Inflammatory macrophage (primary cell): Measurements from ENCODE around the gene CCN5.
"Not testable (repeated sequence)": the region's sequence is repeated elsewhere in the genome, so short reads cannot be mapped to it uniquely, and the experiment has no call there.

Source experiments
- DNase-seq, 2 donors: peaks; one replicate each; pipeline ENCODE4 v3.0.0-alpha.2; 2020 to 2022

Gene CCN5

DNA sequence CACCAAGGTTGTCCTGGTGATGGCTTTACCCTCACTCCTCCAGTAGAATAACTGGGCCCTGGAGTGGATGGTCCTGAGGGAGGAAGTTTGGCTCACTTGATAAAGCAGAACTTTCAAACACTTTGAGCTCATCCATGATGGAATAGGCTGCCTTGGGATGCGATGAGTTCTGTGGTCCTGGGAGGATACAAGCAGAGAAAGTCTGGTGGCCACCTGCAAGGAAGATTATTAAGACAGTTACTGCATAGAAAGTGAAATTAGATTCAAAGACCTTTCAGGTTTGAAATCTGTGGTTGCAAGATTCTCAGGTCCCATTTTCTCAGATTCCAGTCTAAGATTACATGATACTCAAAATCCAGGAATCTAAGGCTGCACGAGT is 19.9 kb upstream of the CCN5 start:
- no peak for DNase-seq

DNA sequence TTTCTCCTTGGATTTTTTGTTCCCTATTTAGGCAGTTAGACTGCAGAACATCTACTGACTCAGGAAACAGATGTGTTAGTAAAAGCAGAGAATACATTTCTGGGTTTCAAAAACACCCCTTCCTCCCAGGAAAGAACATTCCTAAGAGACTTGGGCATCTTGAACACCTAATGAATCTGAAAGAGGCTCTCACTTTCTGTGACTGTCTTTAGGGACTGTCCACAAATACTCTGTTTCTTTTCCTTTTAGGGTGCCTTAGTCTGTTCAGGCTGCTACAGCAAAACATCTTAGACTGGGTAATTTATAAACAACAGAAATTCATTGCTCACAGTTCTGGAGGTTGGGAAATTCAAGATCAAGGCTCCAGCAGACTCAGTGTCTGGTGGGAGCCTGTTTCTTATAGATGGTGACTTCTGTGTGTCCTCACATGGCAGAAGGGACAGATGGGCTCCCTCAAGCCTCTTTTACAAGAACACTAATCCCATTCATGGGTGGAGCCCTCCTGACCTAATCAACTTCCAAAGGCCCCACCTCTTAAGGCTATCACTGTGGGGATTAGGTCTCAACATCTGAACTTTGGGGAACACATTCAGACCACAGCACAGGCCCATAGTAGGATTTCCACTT is 19.4 kb upstream of the CCN5 start:
- DNase-seq, result no peak

DNA sequence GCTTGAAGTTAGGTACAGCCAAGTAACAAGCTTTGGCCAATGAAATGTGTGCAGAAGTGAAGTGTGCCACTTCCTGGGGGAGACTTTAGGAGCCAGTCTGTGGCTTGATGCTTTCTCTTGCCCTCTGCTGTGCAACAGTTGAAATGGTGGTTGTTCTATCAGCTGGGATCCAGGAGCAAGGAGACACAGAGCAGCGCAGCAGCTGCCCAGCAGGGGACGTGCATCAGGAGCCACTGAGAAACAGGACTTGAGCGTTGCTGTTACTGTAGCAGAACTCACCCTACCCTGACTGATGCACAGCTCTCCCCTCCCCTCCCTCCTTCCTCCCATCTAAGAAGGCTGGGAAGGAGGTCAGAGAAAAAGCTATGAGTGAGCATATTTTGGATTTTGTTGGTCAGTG is 18.9 kb upstream of the CCN5 start:
- DNase-seq, result no peak

DNA sequence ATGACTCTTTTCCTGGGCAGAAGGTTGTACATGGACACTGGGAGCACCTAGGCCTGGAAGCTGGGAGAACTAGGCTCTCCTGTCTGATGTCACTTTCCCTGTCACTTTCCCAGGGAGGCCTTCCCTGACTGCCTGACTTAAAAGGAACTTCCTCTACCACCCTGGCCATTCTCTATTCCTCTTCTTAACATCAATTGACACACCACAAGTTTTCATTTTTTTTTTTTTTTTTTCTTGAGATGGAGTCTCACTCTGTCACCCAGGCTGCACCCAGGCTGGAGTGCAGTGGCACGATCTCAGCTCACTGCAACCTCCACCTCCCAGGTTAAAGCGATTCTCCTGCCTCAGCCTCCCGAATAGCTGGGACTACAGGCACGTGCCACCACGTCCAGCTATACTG is 18.1 kb upstream of the CCN5 start:
- DNase-seq, result not testable (repeated sequence)

DNA sequence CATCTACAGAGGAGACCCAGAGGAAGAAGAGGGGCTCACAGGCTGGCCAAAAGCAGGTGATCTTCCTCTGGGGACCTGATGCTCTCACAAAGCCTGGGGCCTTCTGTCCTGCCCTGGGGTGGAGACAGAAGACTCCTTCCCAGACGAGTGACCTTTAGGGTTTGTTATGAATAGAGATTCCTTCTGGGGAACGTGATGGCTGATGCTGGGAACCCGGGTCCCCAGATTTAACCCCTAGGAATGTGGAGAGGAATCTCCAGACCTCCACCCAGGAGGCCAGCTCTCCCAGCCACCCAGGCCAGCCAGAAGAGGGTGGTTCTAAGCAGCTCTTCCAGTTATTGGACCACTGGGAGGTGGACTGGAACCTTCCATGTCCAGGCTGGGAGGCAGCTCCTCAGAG is 16.8 kb upstream of the CCN5 start:
- no peak for DNase-seq

DNA sequence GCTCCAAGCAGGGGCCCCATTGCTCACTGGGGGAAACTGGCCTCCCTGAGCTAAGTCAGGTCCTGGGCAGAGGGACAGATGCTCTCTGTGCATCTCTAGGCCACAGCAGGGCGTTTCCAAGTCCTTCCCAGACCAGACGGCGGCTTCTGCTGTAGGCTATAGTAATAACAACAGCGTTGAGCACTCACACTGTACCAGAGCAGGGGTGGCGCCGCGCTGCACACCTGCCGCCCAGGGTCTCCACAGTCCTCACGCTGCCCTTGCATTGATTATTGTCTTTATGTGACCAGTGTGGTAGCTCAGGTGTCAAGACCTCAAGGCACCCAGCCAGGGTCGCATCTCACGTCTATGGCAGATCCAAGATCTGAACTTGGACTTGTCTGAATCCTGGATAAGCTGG is 14.9 kb upstream of the CCN5 start:
- no peak for DNase-seq

DNA sequence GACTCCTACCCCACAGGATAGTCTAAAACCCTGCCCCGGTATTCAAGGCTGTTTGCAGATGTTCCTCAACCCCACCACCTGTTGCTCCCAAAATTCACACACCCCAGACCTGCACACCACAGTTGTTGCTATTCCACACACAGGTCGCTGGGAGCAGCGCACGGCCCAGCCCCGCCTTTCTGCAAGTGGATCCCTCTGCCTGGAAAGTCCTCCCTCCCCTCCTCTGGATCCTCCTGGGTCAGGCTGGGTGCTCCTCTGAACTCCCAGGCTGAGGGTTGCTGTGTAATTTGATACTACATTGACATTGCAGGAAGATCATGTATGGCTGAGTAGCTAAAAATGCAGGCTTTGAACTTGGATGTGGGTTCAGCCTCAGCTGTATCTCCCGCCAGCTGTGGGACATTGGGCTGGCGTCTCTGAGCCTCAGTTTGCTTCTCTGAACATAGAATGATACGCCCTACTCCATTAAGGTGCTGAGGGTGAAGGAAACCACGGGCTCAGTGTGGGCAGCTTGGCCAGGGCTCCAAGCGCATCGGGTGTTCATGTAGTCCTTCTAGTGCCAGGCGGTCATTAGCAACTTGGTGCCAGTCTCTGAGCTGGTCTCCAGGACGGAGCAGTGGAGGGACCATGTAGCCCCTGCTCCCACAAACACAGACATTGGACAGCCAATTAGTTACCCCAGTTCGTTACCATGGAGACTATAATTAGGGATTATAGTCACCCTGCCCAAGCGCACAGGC is 13.9 kb upstream of the CCN5 start:
- DNase-seq, result no peak

DNA sequence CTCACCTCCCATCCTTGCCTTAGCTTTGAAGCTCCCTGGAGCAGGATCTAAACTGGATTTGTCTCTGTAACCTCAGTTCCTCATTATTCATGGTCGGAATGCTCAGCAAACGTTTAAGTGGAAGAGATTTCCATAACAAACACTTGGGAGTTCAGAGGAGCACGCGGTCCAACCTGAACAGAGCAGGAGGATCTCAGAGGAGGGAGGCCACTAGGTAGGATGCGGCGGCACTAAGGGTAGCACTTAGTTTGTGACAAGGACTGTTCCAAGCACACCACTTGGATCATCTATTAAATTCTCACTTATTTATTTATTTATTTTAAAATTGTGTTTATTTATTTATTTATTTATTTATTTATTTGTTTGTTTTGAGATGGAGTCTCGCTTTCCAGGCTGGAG is 13.3 kb upstream of the CCN5 start:
- no peak for DNase-seq

DNA sequence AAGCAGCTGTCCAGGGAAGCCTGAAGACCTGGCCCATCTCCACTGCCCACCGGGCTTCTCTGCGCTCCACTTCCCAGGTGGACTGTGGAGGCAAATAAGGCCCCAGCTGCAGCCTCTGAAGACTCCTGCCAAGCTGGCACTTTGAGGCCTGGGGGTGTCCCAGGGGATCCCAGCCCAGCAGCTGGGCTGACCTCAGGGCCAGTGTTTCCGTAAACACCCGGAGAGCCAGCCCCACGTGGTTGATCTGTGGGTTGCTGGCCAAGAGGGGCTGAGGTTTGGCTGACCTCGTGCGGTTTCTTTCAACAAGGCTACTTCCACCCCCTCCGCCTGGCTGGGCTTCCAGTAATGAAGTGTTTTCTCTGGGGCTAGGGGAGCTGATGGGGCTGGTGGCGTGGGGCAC is 12.4 kb upstream of the CCN5 start:
- DNase-seq, result peak; percentile 31 to 60

DNA sequence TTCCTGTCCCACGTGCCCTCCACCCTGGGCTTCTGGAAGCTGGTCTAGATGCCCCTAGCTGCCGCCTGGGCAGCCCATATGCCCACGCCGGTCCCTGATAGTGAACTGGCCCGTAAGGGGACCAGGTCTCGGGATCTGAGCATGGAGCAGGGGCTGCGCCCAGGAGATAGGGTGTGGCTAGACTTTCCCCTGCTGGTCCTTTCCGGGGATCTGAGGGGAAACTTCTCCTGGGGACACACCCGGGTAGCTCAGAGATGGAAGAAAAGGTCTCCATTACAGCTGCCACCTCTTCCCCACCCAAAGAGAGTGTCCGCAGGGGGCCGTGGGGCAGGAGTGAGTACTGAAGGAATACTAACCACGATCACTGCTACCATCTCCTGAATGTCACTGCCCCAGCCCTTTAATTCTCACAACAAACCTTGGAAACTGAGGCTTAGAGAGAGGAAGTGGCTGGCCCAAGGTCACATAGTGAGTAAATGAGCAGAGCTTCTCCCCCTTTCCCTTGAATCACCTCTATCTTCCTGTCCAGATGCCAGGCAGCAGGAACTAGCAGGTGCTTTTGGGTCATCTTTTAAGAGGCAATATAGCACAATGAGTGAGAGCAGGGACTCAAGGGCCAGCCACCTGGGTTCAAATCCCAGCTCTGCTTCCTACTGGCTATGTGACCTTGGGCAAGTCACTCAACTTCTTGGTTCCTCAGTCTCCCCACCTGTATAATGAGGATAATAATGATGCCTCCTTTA is 11.8 kb upstream of the CCN5 start:
- DNase-seq, result no peak

DNA sequence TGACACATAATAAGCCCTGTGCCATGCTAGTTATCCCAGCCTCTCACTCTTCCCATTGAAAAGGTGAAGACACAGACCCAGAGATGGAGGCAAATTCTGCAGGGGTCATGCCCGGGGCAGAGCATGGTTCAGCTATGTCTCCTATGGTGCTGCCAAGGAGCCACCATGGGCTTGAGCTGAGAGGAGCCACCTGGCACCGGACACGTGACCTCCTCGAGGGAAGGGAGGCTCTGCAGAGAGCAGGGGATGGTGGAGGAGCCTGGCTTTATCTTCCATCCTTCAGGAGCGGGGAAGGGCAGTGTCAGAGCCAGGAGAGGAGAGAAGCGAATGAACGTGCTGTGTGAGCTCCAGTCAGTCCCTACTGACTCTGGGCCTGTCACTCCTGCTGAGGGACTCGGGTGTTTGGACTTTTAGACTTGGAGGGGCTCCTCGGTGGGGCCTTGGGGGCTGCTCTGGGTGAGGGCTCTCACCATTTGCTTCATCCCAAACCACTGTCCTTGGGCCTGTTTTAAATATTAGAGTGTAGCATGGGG is 11.1 kb upstream of the CCN5 start:
- DNase-seq, result no peak

DNA sequence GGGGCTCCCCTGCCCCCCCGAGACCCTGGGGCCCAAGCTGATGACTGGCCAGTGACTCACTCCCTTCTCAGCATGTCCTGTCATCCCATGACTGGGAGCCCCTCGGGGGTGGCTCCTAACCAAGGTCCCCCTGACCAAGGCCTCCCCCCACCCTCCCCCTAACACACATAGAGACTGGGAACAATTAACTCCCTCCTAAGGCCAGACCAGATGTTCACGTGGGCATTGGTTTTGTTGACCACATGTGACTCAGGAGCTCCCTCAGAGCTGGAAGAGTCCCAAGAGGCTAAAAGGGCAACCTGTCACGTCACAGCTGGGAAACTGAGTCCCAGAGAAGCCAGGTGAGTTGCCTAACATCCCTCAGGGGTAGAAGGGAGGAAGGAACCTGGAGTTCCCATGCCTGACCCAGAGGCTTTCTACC is 10.6 kb upstream of the CCN5 start:
- no peak for DNase-seq

DNA sequence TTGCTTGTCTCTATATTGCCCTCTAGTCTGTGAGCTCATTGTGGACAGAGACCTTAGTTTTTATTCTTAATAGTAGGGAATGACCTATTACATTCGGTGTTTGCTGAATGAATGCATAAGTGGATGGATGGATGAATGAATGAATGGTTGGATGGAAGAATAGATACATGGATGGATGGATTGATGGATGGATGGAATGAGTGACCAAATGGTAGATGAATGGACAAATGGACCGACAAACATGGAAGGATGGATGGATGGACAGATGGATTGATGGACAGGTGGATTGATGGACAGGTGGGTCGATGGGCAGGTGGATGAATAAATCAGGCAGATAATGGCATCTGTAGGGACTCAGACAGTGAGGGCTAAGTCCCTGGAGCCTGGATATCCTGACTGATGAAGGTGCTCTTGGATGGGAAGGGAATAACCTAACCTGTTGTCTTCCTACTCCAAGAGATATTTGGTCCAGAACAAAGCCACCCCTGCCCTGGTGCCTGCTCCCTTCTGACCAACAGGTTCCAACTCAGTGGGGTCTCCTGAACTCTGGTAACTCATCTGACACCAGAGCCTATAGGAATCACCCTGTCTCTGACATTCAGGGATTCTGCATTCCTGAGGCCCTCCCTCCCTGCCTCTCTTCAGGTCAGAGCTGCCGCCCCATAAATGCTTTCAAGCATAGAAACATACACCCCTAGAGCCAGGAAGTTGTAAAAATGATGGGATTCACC is 9.6 kb upstream of the CCN5 start:
- DNase-seq, result no peak

DNA sequence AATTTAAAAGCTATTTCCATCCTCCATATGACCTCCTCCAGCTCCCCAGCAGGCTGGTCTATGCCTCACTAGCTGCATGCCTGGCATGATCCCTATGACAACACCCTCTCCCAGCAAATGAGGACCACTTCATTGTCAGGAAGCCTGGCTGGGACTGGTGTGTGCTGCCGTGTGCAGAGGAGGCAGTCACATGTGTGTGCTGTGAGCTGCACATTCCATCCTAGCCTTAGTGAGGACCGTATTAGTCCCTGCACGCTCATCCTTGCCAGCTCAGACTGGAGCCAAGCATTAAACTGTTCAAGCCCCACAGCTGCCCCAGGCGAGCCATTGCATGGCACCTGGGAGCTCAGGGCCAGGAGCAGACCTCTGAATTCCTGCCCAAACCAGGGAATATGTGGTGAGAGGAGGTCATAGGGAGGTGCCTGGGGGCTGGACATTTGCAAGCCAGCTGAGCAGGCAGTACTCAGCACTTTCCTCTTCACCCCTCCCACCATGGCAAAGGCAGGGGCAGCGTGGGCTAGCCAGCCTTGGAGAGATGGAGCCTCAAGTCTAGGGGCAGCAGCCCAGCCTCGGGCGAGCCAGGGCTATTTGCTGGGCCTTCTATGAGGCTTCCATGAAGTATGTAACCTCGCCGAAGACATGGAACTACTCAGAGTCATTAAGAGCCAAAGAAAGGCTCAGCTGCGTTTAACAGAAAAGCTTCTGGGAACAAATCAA is 8.7 kb upstream of the CCN5 start:
- no peak for DNase-seq

DNA sequence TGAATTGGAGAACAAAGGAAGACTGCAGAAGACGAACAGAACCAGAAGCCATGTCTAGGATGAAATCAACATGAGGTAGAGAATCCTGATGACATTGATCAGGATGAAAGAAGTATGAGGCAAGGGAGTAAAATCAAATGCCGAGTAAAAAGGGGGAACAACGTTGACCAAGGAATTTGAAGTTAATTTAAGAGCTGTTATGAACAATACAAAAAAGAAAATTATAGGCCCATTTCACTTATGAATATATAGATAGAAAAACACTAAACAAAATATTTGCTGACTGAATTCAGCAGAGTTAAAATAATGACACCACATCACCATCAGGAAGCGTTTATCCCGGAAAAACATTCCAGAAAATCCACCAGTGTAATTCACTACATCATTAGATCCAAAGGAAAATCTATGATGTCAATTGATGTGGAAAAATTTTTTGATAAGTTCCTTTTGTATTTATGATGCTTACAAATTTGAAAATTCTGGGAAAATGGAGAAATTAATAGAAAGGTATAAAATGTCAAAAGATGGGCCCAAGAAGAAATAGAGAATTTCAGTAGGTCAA is 8.1 kb upstream of the CCN5 start:
- no peak for DNase-seq

DNA sequence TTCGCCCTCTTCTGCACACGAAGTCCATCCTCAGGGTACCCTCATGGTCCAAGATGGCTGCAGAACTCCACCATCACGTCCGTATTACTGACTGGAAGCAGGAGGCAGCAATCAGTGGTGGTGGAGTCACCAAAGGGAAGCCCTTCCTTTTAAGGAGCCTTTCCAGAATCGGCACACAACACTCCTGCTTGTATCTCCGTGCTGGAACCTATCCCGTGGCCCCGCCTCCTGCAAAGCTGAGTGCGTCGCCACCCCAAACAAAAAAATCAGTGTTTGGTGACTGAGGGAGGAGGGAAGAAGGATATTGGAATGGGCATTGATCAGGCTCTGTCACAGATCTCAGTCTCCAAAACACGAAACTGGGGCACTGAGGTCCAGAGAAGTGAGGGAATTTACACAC is 5.8 kb upstream of the CCN5 start:
- no peak for DNase-seq

DNA sequence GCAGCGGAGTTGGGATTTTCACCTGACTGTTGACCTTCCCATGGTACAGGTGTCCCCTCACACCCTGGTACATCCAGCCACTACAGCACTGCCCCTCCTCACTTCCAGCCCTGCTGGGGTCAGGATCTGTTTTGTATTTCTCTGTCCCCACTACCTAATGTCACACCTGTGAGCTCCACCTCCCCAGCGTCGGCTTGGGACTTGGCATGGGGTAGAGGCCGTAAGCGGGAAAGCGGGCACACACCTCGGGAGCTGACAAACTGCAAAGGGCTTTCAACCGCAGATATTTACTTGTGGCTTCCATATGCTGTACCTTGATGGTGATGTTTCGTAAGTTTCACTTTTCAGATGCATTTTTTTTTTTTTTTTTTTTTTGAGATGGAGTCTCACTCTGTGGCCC is 5.4 kb upstream of the CCN5 start:
- DNase-seq, result no peak

DNA sequence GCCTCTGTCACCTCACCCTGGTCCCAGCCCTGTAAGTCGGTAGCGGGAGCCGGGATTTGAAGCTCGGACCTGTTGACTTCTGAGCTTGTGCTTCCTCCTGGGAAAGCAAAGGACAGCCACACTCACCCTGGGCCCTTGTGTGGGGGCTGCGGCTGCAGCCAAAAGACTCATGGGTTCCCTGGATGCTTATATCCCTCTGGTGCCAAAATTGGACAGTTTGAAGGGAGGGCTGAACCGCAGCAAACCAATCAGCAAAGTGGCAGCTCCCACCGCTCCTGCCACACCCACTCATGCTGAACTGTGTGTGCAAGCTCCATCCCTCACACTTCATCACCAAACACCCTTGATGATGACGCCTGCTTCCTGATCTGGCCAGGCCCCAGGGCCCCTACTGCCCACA is 3.9 kb upstream of the CCN5 start:
- DNase-seq, result no peak

DNA sequence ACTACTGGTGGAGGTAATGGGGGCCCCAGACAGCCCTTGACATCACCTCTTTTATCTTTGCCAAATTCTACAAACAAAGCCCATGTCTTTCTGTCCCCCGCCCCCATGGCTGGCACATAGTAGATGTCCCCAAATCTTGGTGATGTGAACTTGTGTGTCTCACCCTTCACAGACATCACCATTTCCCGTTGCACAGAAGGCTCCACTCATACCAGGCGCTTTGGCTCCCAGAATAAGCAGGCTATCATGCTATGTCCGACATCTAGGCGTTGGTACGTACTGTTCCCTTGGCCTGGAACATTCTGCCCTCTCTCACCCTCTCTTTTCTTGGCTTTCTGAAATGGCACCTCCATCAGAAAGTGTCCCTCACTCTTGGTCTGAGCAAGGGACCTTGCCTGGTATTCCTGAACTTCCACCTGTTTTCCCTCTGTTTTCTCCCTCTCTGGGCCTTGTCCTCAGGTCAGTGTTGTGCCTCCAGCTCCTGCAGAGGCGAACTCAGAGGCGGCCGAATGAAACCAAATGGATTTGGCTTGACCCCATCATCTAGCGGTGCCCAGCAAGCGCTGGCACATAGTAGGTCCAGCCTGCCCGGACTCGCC is 968 bp upstream of the CCN5 start:
- DNase-seq, result no peak

DNA sequence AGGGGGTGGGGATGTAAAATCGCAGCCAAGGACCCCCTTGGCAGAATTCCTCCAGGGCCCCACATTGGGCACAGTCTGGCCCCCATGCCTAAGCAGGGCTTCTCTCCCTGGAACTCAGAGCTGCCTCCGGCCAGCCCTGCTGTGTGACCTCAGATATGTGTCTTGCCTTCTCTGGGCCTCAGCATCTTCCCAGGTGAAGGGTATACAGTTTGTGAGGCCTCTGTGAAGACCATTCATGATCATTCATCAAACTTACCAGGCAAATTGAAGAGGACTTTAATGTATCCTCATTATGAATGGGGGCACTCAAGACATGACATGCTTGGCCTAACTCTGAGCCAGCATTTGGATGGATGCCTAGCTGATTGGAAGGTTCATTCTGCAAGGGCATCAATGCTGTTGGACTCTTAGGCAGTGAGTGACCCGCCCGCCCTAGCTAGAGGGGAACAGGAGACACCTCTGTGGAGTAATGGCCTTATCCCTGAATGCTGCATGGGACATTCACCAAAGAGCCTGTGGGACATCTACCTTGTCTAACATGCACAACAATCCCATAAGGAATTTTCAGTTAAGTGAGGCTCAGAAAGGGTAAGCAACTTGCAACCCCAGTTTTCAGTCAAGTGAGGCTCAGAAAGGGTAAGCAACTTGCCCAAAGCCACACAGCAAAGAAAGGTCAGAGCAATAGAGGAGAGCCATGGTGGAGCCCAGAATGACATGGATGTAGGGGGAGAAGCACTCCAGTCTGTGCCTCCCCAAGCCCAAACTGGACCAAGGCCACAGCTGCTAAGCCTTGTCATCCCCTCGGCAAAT is 535 bp downstream of the CCN5 start:
- DNase-seq, result no peak
